CD14-positive monocyte (primary cell): ENCODE results near the gene SLC22A14. TPM values are rescaled to one million over a fixed set of nuclear protein-coding genes. Genes with fewer than 3 reads are reported as not detected.
A peak's percentile ranks its signal among the peaks of the same experiment; 100 is the strongest.

Source experiments
- DNase-seq, 3 donors: peaks; one replicate each; pipeline ENCODE4 v3.0.0-alpha.2; 2011 to 2022
- H2AFZ ChIP-seq: 2 replicates; pipeline ENCODE4 v1.6.0; 2012; ENCODE audit warnings: mild to moderate bottlenecking, low read depth, low read length, inconsistent platforms; ENCODE audit not compliant: insufficient read depth, poor library complexity, severe bottlenecking
- H3K27ac ChIP-seq, 2 donors: 1 replicate in 1 of 2; 2 replicates in 1 of 2; pipeline ENCODE4 v1.5.1; 2012 to 2013; ENCODE audit warnings: low read length in 2 of 2, control low read depth in 1 of 2, inconsistent platforms in 1 of 2, low read depth in 1 of 2, mild to moderate bottlenecking in 1 of 2
- H3K27me3 ChIP-seq, 2 donors: one replicate each; pipeline versions ENCODE4 v1.6.0 to v1.6.1; 2011 to 2013; ENCODE audit warnings: low read length in 2 of 2; ENCODE audit not compliant: control insufficient read depth in 2 of 2, insufficient read depth in 2 of 2
- H3K36me3 ChIP-seq, 2 donors: replicated peaks in 1 of 2; 1 replicate in 1 of 2; 2 replicates in 1 of 2; pipeline versions ENCODE4 v1.5.1 to v1.6.1; 2012 to 2013; ENCODE audit warnings: low read length in 2 of 2, control low read depth in 1 of 2, inconsistent platforms in 1 of 2, mild to moderate bottlenecking in 1 of 2; ENCODE audit not compliant: insufficient read depth in 2 of 2, control insufficient read depth in 1 of 2
- H3K4me1 ChIP-seq, 2 donors: 1 replicate in 1 of 2; 2 replicates in 1 of 2; pipeline versions ENCODE4 v1.5.1 to v1.6.1; 2012 to 2013; ENCODE audit warnings: low read length in 2 of 2, control low read depth in 1 of 2, inconsistent platforms in 1 of 2, mild to moderate bottlenecking in 1 of 2, moderate library complexity in 1 of 2; ENCODE audit not compliant: insufficient read depth in 2 of 2, control insufficient read depth in 1 of 2
- H3K4me2 ChIP-seq: replicated peaks from 2 replicates; pipeline ENCODE3; 2012; ENCODE audit warnings: low read length, moderate library complexity, mild to moderate bottlenecking; ENCODE audit not compliant: poor library complexity, severe bottlenecking; ENCODE audit errors: extremely low read depth
- H3K4me3 ChIP-seq, 3 experiments: fragments of 200-600 bp in 1 of 3; sonication (generic) in 1 of 3; replicated peaks in 1 of 3; 1 replicate in 2 of 3; 2 replicates in 1 of 3; pipeline ENCODE4 v1.5.1; 2011 to 2013; ENCODE audit warnings: low read length in 3 of 3, mild to moderate bottlenecking in 3 of 3, control low read depth in 2 of 3, low read depth in 2 of 3, inconsistent platforms in 1 of 3, moderate library complexity in 1 of 3
- H3K79me2 ChIP-seq: 2 replicates; pipeline ENCODE4 v1.6.0; 2012; ENCODE audit warnings: mild to moderate bottlenecking, control low read depth, inconsistent platforms, low read length, moderate library complexity; ENCODE audit not compliant: insufficient read depth
- H3K9ac ChIP-seq: 2 replicates; pipeline ENCODE4 v1.6.0; 2017; ENCODE audit warnings: low read length, mild to moderate bottlenecking; ENCODE audit not compliant: insufficient read depth, poor library complexity, severe bottlenecking
- H3K9me3 ChIP-seq, 2 donors: replicated peaks in 1 of 2; 1 replicate in 1 of 2; 2 replicates in 1 of 2; pipeline versions ENCODE4 v1.5.1 to v1.6.1; 2012 to 2013; ENCODE audit warnings: low read length in 2 of 2, control low read depth in 1 of 2; ENCODE audit not compliant: control insufficient read depth in 1 of 2, insufficient read depth in 1 of 2
- H4K20me1 ChIP-seq: 2 replicates; pipeline ENCODE4 v1.6.0; 2012; ENCODE audit warnings: mild to moderate bottlenecking, low read length, control low read depth, moderate library complexity; ENCODE audit not compliant: insufficient read depth
- H3K27ac Mint-ChIP-seq, 7 donors: one replicate each; pipeline ENCODE4 v1.8.0; 2020; ENCODE audit warnings: mild to moderate bottlenecking in 7 of 7, mixed read lengths in 7 of 7, moderate library complexity in 6 of 7, inconsistent platforms in 2 of 7
- H3K27me3 Mint-ChIP-seq, 3 donors: one replicate each; pipeline ENCODE4 v1.8.0; 2021 to 2022; ENCODE audit warnings: low read depth in 3 of 3, mild to moderate bottlenecking in 3 of 3, mixed read lengths in 3 of 3, moderate library complexity in 3 of 3, inconsistent platforms in 1 of 3
- H3K36me3 Mint-ChIP-seq, 2 donors: one replicate each; pipeline ENCODE4 v1.8.0; 2020; ENCODE audit warnings: mixed read lengths in 2 of 2, inconsistent platforms in 1 of 2, mild to moderate bottlenecking in 1 of 2
- H3K4me1 Mint-ChIP-seq: one replicate; pipeline ENCODE4 v1.8.0; 2020; ENCODE audit warnings: mild to moderate bottlenecking, mixed read lengths
- H3K4me3 Mint-ChIP-seq, 2 donors: one replicate each; pipeline ENCODE4 v1.8.0; 2020; ENCODE audit warnings: mild to moderate bottlenecking in 2 of 2, mixed read lengths in 2 of 2, moderate library complexity in 1 of 2
- H3K9me3 Mint-ChIP-seq, 7 donors: one replicate each; pipeline ENCODE4 v1.8.0; 2020 to 2022; ENCODE audit warnings: mixed read lengths in 7 of 7, mild to moderate bottlenecking in 6 of 7, moderate library complexity in 6 of 7, inconsistent platforms in 2 of 7
- CTCF ChIP-seq: fragments of 200-600 bp; IDR thresholded peaks from one replicate; pipeline ENCODE4 v1.8.0; 2022; ENCODE audit warnings: antibody characterized with exemption, mild to moderate bottlenecking
- WGBS: methylation state at CpG from one replicate; pipeline ENCODE4 v1.1.5; 2013; ENCODE audit warnings: missing lambda C conversion rate; ENCODE audit not compliant: insufficient coverage; 5-methylcytosine and 5-hydroxymethylcytosine counted together
- intact Hi-C, 2 donors: fragments of 100-400 bp; cut with micrococcal nuclease; formaldehyde crosslinking; loops; one replicate each; pipeline versions ENCODE4 v1.15.0 to v1.15.1; 2023
- polyA plus RNA-seq, 3 donors: library from polyadenylated mRNA; depleted of rRNA in 1 of 3; unstranded in 2 of 3; stranded (reverse) in 1 of 3; fragments of 300-500 nt in 2 of 3; fragments of >200 nt in 1 of 3; fragmentation: Illumina TruSeq in 2 of 3; gene quantifications; 1 replicate in 2 of 3; 2 replicates in 1 of 3; pipeline ENCODE4 v1.2.3, GENCODE V29; 2012 to 2021

Gene SLC22A14
- polyA plus RNA-seq, 3 donors, result 0.45 TPM; not detected in 2

GRCh38 chr3:38313263-38313662 lies 31.2 kb downstream of the SLC22A14 start:
- Histone ChIP-seq H3K9ac (no peak overlapping the region), H3K27ac (no peak overlapping the region), H3K79me2 (no peaks in the 10 kb centered on the region), H4K20me1 (no peaks in the 10 kb centered on the region), H3K4me2 (no peak overlapping the region), H3K36me3 (no peaks in the 10 kb centered on the region), H3K27me3 (no peaks in the 10 kb centered on the region), H2AFZ (no peak overlapping the region), H3K4me3 (no peak overlapping the region), H3K4me1 (peaks cover 38 to 55% of the 10 kb centered on the region in 2 donors), H3K9me3 (no peaks in the 10 kb centered on the region)
- intact Hi-C loops, result no loop called here
- Mint-ChIP-seq H3K9me3 (peaks cover 0 to 3% (median 0%) of the 10 kb centered on the region in 7 donors), H3K4me1 (peaks cover 51% of the 10 kb centered on the region), H3K4me3 (no peak overlapping the region), H3K27ac (peak overlapping the region in 1 of 7 donors; percentile 10), H3K27me3 (peaks cover 0 to 3% (median 1%) of the 10 kb centered on the region in 3 donors), H3K36me3 (no peaks in the 10 kb centered on the region)
- no peak for DNase-seq
- 100% methylated on average over 4 of the region's 5 CpGs for WGBS
- TF ChIP-seq CTCF, result no peak

GRCh38 chr3:38313695-38314094 lies 31.6 kb downstream of the SLC22A14 start:
- H3K9me3 ChIP-seq, result no peaks in the 10 kb centered on the region
- H3K27ac ChIP-seq, result no peak overlapping the region
- H3K9ac ChIP-seq, result no peak overlapping the region
- no peaks in the 10 kb centered on the region for H3K27me3 ChIP-seq
- peaks cover 51% of the 10 kb centered on the region for H3K4me1 Mint-ChIP-seq
- H3K9me3 Mint-ChIP-seq, result peaks cover 0 to 3% (median 0%) of the 10 kb centered on the region in 7 donors
- no peak overlapping the region for H3K4me3 ChIP-seq
- H4K20me1 ChIP-seq, result no peaks in the 10 kb centered on the region
- no peaks in the 10 kb centered on the region for H3K36me3 Mint-ChIP-seq
- no peak overlapping the region for H2AFZ ChIP-seq
- intact Hi-C loops, result no loop called here
- no peak for TF ChIP-seq CTCF
- H3K4me1 ChIP-seq, result peaks cover 38 to 55% of the 10 kb centered on the region in 2 donors
- H3K27ac Mint-ChIP-seq, result peak overlapping the region in 1 of 7 donors; percentile 10
- H3K27me3 Mint-ChIP-seq, result peaks cover 0 to 3% (median 1%) of the 10 kb centered on the region in 3 donors
- peak; percentile 25 to 44 (median 34) for DNase-seq
- WGBS, result 44% methylated on average over 11 of the region's 11 CpGs
- no peaks in the 10 kb centered on the region for H3K79me2 ChIP-seq
- no peaks in the 10 kb centered on the region for H3K36me3 ChIP-seq
- no peak overlapping the region for H3K4me2 ChIP-seq
- no peak overlapping the region for H3K4me3 Mint-ChIP-seq
